GM20431 (cell line): Measurements from ENCODE around the gene HOXC4.

Source experiments
- in situ Hi-C: fragments of 300-500 bp; cut with MseI, MboI; formaldehyde crosslinking; loops from one replicate; pipeline ENCODE4 v1.15.0; 2020; ENCODE audit warnings: low sequenced_read_pairs; ENCODE audit not compliant: unreplicated experiment

HOXC4 gene

DNA sequence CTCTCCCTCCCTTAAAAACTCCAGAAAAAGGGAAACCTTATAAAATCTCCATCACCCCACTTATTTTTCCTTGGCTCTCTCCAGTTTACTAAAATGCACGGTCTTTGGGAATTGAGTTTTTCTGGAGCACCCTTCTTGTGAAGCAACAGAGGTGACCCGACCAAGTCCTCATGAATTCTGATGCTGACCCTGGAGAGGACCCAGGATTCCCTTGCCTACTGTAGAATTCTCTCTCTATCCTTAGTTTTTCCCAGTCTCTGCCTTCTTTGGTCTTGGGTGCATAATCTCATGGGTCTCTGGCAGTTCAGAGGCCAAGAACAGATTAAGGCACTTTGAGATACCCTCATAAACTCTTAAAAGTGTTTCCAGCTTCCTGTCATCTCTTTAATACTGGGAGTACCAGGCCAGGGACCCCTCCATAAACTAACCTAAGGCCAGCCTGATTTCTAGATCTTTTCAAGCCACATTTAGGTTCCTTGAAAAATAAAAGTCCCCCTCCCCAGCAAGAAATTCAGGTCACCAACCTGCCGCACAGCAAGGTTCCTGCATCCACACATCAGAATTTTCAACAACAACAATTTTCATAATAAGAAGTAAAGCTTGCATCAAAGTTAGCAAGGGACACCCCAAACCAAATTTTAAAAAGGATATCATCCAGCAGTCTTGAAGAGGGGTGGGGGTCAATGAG, 5.1 kb upstream of the HOXC4 start:
- in situ Hi-C loops: no loop called here

DNA sequence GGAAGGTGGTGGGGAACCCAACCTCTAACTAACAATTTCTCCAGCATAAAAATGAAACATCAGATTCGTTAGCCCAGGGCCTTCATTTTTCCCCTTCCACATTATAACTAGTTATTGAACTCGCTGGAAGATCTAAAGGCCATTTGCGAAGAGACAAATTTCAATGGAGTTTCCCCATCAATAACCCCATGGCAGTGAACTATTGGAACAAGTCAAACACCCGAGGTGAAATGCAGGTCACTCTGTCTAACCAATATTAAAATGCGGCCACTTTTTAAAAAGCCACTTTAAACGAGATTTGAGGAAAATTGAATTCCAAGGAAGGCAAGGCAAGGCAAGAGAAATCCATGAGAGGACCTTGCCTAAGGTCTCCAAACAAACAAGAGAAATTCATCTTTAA, 4.5 kb upstream of the HOXC4 start:
- in situ Hi-C loops: no loop called here

DNA sequence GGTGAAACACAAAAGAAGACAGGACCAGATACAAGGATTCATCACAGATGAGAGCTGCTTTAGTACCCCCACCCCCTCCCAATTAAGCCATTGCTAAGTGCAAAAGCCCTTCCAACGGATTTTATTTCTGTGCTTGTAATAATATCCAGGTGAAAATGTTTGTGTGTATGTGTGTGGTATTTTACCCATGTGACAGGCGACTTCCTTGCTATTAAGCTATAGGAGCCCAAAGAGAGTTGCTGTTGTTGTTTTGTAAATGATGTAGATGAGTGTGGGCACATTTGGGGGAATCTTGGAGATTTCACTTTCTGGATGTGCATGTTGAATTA, 3.2 kb upstream of the HOXC4 start:
- in situ Hi-C loops: no loop called here

DNA sequence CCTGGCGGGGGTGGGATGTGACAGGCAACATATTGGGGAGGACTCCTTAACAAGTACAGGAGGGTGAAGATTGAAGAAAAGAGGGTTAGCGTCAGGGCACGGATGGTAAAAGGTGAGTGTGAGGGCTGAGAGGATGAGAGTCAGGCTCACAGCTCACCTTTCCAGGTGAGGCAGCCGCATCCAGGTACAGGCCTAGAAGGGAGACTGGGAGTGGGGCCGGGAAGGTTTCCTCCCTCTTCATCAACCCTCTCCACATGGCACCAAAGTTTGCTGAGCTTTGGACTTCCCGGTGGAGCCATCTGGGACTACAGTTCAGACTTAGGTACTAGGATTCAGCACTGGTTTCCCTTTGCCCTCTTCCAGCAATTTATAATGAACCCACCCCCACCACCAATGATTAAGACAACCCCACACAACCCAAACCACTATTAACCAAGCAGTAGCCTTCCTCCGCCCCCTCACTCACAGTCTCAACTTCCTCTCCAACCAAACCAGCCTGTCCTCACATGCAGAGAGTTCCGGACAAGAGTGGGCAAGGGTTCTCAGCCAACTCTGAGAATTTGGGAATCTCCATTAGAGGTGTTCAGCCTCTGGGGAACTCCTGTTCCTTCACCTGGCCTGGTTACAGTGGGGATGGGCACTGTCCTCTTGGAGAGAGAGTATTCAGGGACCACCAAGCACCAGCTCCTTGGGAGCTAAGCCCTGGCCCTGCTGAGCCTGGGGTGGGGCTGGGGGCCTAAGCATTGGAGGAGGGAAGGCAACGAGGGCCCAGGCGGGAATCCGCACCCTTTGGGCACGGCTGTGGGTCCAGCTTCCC, 2.4 kb upstream of the HOXC4 start:
- in situ Hi-C loops: no loop called here

DNA sequence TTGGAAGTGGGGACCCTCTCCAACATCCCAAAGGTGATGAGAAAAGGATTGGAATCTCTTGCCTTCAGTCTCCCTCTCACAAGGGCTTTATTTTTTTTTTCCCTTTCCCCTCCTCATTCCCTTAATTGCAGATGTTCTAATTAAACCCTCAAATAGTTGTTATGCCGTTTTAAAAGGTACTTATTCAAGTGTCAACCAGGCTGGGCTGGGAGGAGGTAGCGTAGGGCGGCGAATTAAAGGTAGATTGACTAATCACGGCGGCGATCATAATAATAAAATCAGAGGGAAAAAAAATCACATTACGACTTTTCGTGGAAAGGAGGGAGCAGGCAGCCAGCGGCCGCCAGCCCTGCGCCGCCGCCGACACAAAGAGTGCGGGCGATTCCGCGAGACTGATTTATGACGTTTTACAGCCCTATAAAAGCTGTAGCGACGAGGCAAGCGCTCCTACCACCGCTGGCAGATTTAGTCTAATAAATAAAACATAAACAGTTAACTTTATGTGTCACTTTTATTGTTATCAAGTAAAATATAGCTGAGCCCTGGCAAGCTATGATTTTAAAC, 1.7 kb upstream of the HOXC4 start:
- in situ Hi-C loops: no loop called here

DNA sequence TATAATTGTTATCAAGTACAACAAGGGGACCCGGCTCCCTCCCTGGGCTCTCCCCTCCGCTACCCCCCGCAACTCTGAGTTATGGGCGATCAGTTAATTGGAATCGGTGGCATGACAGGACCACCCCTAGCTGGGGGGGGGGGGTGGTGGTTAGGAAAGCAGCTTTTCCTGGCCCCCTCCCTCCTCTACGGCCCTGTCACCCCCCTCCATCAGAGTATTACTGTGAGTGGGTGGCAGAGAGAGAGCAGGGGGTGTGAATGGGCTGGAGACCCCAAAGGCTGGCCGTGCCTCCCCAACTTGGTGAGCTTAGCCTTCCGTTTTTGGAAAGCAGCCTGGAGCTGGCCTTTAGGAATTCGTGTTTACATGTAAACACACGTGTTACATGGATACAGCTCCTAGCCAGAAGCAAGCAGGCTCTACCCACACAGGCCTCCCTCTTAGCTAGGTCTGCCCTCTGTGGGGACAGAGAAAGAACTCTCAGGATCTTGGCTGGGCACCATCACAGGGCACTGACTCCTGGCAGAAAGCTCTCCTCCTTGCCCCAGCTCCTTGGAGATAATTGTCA, 1.1 kb upstream of the HOXC4 start:
- in situ Hi-C loops: no loop called here

DNA sequence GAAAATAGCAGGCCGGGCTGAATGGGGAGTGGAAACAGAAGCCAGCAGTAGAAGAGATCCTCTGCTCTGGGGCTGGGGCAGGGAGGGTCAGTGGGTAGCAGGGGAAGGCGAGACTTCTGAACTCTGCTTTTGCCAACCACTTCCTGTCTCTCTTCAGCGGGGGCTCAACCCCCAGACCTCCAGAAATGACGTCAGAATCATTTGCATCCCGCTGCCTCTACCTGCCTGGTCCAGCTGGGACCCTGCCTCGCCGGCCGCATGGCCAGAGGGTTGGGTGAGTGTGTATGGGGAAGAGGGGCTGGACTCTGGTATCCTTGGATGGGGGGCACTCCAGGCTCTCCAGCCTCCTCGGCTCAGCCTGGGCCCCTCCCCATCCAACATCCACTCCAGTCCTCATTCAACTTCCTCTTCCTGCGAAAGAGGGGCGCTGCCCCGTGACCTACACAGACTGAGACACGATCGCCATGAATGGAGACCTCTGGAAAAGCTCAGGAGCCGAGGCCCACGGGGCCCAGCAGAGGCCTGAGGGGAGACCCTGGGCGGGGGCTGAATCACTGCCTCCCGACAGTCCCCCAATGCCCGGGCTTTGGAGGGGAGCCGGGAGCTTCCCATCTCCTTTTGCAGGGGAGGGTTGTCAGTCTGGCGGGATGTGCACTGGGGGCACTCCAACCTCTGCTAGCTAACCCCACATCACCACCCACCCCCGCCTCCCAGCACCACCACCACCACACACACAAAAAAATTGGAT, 458 bp upstream of the HOXC4 start:
- in situ Hi-C loops: no loop called here

DNA sequence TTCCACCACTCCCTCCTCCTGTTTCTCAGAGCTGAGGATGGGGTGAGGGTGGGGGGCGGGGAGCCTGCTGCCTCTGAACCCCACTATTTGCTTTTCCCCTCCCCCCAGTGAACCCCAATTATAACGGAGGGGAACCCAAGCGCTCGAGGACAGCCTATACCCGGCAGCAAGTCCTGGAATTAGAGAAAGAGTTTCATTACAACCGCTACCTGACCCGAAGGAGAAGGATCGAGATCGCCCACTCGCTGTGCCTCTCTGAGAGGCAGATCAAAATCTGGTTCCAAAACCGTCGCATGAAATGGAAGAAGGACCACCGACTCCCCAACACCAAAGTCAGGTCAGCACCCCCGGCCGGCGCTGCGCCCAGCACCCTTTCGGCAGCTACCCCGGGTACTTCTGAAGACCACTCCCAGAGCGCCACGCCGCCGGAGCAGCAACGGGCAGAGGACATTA, 1.1 kb downstream of the HOXC4 start:
- in situ Hi-C loops: no loop called here

DNA sequence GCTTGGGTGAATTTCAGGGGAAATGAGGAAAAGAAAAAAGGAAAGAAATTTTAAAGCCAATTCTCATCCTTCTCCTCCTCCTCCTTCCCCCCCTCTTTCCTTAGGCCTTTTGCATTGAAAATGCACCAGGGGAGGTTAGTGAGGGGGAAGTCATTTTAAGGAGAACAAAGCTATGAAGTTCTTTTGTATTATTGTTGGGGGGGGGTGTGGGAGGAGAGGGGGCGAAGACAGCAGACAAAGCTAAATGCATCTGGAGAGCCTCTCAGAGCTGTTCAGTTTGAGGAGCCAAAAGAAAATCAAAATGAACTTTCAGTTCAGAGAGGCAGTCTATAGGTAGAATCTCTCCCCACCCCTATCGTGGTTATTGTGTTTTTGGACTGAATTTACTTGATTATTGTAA, 1.9 kb downstream of the HOXC4 start:
- in situ Hi-C loops: no loop called here

DNA sequence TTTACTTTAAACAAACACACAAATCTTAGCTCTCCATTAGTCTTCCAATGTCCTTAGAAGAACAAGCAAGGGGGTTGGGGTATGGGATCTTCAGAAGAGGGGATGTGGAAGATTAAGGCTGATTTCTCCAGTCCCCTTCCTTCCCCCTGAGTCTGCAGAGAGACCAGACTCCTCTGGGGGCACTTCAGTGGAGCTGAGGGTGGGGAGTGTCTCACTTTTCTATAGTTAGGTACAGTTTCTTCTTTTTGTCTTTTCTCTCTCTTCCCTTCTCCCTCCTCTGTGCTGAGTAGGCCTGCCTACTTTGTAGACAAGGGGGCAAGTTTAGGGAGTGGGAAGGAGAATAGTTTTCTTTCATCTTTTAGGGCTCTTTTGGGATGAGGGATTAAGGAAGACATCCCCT, 2.5 kb downstream of the HOXC4 start:
- in situ Hi-C loops: no loop called here

DNA sequence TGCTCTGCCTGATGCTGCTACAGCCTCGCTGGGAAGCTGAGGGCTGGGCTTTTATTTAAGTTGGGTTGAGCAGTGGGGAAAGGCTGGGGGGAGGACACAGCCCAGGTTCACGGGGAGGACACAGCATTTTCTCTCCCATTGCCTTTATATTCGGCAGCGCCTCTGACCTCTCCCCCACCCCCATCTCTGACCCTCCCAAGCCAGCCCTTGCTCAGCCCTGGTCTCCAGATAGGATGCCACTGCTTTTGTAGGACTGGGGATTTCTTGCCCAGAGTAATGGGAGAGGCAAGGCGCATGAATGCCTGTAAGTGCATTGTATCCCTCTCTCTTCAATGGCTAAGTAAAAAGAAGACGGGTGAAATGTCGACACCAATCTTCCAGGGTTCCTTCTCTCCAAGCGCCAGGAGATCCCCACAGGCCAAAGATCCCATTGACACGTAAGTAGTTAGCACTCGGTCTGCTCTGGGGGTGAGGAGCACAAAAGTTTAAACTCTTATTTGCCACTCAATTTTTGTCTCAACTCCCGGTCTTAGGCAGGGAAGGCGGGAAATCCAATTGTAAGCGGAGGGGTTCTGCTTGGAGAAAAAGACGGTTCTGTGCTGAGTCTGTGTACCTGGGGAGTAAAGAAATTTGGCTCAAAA, 4.6 kb downstream of the HOXC4 start:
- in situ Hi-C loops: no loop called here

DNA sequence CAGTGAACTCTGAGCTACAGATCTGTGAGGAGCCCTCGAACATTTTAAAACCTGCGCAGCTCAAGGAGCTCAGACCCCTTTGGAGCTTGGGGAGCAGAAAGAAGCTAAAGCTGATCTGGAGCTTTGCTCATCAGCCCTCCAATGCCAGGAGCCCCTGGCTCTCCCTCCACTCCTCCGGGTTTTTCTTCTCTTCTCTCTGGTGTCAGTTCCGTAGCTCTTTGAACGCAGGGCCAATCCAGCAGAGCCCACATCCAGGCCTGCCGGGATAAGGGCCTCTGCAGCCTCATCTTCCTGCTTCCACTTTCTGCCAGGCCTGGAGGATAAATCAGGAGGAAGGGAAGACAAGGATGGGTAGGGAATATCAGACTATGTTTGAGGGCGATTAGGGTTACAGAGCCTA, 6.0 kb downstream of the HOXC4 start:
- in situ Hi-C loops: no loop called here

DNA sequence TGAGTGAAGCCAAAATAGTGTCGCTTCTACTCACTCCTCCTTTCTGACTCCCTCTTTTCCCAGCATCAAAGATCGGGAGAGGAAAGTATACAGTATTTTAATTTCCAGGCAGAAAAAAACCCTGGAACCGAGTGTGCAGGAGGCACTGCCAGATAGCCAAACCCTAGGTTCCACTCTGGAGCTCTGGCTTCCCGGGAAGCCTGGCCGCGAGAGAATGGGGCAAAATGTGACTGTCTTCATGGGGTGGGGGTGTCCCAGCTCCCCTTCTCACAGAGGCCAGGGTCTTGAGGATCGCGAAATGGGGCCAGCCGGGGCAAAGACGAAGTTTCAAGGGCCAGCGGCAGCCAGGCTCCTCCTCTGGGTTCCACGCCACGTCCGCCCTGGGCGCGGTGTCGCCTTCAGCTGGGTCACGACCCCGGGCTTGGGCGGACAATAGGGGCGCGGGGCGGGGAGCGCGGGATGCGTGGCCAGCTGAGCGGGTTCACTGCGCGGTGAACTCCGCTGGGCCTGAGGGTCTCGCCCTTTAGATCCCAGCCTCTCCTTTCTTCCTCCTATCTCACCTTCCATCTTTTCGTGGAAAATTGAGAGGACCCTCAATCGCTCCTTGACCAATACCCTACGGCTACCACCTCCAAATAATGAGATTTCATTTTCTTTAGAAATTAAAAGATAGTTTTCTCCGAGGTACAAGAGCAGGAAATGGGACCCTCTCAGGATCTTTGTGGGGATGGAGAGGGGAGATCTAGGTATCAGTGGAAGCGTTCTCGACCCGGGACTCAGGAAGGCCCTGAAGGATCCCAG, 6.7 kb downstream of the HOXC4 start:
- in situ Hi-C loops: no loop called here

DNA sequence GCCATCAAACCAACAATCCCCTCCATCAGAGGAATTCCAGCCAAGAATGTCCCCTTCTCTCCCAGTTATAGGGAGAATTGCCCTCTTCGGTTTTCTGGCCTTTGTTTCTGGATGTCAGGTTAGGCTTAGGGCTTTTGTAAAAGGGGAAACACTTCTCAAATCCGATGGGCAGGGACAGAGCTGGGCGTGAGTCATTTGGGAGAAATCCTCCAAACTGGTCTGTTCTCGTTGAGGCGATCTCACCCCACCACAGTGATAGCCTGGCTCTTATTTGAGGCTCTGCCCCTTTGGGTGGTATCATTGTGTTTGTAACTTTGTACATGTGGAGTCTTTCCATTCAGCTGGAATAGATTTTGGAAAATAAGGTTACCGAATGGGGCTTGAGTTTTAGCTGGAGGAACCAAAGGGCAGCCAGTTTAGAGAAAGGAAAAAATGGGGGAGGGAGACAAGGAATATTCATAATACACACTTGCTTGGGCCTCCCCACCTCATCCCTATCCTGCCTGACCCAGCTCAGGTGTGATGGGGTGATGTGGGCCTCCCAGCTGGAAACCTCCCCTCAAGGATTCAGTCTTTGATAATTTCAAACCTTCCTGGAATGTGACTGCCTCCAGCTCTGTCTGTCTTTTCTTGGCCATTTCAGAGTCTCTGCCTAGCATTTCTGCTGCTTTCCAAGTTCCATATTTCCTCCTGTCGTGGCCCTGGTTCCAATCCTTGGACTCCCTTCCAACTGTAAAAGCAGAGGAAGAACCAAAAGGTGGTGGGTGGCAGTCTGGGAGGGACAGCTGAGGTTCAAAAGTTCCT, 7.5 kb downstream of the HOXC4 start:
- in situ Hi-C loops: no loop called here

DNA sequence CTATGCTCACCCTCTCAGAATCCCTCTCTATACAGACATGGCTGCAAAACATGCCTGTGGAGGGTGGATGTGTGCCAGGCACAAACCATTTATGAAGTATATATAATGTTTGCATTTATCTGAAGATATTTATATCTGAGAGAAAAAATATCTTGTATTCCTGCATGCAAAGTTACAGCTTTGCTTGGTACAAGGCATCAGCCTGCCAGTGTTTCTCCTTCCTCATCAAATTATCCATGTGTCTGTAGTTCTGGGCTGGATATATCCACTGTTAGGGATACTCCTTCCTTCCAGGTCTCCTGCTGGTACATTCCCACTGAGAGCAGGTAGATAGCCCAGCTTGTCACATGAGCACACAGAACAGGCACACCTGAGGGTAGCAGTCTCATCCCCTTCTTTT, 12.0 kb downstream of the HOXC4 start:
- in situ Hi-C loops: no loop called here

DNA sequence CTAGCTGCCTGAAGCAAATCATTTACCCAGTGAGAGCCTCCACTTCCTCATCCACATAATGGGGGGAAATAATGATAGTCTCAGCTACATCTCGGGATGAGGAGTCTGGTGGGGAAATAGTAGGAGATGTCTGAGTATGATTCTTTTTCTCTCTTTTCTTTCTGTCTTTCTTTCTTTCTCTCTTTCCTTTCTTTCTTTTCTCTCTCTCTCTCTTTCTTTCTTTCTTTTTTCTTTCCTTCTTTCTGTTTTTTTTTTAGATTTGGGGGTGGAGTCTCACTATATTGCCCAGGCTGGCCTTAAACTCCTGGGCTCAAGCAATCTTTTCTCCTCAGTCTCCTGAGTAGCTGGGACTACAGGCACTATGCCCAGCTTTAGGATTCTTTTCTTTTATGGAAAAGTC, 12.8 kb downstream of the HOXC4 start:
- in situ Hi-C loops: no loop called here

DNA sequence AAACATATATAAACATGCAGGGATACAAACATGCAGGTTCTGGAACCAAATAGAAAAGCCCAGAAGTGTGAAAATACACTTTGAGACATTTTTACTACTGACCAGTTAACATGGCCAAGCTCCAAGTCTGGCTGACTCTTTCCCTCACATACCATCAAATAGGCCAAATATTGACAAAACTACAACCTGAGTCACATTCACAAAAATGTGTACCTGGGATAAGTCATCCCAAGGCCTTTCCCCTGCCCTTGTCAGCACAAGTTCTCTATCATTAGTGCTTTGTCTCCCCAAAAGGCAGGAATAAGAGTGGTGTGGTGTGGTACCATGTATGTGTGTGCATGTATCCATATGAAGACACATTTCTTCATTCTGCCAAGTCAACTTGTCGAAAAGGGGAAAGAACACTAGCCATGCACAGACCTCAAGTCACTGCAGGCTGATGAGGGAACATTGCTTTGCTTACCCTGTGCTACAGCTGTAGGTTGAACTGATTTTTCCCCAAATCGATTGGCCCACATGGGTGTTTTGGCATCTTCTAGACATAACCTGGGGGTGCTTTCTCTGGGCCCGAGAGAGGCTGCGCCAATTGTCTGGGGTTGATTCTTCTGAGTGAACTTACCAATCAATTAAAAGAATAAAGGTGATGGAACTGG, 14.9 kb downstream of the HOXC4 start:
- in situ Hi-C loops: no loop called here

DNA sequence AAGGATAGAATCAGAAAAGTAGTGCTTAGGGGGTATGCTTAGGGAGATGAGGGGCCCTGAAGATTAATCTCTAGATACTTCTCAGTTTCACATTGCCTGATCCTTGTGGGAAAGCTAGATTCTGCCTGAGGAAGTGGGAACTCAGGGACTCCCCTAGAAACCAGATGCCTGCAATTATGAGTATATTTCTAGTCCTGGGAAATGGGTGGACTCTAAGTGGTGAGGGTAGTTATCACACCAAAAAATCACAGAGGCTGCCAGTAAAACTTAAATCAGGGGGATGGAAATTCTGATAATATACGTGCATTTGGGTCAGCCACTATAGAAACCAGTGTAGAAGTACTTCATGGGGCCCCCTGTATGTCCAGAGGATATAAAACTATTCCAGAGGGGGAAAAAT, 18.3 kb downstream of the HOXC4 start:
- in situ Hi-C loops: no loop called here
